ENCODE measurements around the gene CYP3A7.
"Not testable (repeated sequence)": the region's sequence is repeated elsewhere in the genome, so short reads cannot be mapped to it uniquely, and the experiment has no call there.

CYP3A7 gene

GRCh38 chr7:99740573-99741440, 5.8 kb upstream of the CYP3A7 start:
- no peak for DNase-seq

GRCh38 chr7:99739699-99740572, 4.9 kb upstream of the CYP3A7 start:
- DNase-seq = no peak

DNA sequence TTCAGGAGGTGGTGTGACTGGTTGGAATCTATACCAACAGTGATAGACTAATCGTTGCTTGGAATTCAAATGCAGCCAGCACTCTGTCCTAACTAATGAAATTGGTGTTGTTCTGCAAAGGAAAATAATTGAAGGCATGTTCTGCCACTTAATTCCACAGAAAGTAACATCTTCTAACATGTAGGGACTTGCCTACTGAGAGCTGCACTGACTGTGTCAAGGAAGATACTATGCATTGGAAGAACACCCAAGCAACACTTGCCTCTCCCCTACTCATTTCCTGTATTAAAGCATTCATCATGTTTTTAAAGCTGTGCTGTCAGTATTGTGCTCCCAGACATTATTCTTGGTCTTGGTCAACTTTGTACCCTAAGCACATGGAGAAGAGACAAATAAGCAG, 2.7 kb upstream of the CYP3A7 start:
- no peak for DNase-seq

GRCh38 chr7:99736667-99737066, 1.7 kb upstream of the CYP3A7 start:
- DNase-seq = not testable (repeated sequence)

DNA sequence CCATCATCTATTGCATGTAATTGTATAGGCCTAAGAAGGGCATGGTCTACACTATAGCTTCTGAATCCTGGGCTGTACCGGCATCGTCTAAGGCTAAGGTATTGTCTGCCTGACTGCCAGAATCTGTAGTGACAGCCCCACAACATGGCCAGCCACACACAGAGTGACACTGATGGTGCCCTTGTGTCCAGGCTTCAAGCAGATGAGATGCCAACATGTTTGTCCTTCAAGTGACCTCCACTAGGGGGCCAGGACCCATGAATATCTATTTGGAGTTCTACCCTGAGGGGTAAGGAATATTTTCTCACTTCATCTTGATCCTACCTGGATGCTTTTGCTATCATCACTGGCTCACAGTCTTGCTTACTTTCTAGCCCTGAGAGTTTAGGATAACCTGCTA, 1.5 kb downstream of the CYP3A7 start:
- no peak for DNase-seq

GRCh38 chr7:99733003-99733402, 2.0 kb downstream of the CYP3A7 start:
- DNase-seq = no peak

GRCh38 chr7:99731638-99732374, 3.2 kb downstream of the CYP3A7 start:
- DNase-seq = no peak

DNA sequence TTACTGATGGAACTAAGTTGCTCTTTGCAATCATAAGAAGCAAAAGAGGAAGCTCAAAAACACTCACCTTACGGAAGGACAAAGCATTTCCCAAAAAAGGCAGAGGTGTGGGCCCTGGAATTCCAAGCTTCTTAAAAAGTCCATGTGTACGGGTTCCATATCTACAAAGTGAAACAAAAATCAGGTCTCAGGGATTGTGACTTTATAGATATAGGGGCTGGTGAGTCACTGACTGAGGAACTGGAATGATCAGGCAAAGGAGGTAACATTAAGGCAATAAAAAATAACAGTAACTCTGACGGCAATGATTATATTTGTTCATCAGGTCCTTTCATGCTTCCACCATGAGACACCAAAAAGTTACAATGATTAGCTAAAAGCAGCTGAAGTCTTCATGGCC, 4.0 kb downstream of the CYP3A7 start:
- no peak for DNase-seq

- DNase-seq = no peak
Measured at GRCh38 chr7:99730238-99730810, 4.7 kb downstream of the CYP3A7 start.

- DNase-seq = no peak
Measured at GRCh38 chr7:99729486-99730237, 5.3 kb downstream of the CYP3A7 start.

DNA sequence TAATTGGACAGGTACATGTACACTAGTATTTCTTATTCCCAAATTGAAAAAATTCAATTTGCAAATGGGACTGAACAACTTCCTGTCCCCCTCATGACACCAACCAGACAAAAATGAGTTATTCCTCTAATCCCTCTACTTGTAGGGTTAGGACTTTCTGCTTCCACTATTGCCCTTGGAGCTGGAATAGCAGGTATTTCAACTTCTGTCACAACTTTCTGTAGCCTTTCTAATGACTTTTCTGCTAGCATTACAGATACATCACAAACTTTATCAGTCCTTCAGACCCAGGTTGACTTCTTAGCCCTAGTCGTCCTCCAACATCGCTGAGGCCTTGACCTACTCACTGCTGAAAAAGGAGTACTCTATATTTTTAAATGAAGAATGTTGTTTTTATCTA, 6.4 kb downstream of the CYP3A7 start:
- no peak for DNase-seq

DNA sequence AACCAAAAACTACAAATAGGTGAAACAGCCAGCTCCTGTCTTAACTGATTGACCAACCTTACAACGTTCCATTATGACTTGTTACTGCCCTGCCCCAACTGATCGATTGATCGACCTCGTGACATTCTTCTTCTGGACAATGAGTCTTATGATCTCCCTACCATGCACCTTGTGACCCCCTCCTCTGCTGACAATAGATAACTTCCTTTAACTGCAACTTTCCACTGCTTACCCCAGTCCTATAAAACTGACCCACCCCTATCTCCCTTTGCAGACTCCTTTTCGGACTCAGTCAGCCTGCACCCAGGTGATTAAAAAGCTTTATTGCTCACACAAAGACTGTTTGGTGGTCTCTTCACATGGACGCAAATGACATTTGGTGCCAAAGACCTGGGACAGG, 11.8 kb downstream of the CYP3A7 start:
- DNase-seq = not testable (repeated sequence)

DNA sequence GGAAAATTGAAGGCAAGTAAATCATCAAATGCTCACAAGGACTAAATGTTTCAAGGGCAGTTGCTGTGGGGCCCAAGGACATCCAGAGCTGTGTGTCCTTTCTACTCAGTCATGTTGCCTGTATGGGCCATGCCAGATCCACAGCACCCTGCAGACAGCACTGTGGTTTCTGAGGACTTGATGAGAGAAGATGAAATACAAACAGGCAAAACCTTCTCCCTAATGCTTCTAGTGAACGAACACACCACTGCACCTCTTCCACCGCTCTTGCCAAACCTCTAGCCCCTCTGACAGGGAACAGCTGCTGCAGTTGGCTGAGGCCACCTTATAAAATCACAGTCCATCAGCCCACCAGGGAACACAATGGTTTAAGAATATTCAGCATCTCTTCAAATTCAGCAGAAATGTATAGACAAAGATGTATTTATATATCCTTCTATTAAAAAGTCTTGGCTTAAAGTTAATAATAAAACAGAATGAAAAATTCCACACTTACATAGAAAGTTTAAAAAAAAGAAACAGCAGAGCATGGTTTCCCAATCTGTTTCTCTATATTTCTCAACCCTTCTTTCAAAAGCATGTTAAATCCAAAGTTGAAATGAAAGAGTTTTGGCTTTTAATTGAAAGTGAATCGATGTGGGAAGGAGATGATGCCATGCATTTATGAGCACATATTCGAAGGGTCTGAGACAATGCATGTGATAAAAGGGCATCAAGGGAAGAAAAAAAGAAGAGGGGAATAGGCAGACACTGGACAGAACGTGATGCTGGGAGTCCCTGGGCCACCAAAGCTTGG, 14.0 kb downstream of the CYP3A7 start:
- DNase-seq = no peak

DNA sequence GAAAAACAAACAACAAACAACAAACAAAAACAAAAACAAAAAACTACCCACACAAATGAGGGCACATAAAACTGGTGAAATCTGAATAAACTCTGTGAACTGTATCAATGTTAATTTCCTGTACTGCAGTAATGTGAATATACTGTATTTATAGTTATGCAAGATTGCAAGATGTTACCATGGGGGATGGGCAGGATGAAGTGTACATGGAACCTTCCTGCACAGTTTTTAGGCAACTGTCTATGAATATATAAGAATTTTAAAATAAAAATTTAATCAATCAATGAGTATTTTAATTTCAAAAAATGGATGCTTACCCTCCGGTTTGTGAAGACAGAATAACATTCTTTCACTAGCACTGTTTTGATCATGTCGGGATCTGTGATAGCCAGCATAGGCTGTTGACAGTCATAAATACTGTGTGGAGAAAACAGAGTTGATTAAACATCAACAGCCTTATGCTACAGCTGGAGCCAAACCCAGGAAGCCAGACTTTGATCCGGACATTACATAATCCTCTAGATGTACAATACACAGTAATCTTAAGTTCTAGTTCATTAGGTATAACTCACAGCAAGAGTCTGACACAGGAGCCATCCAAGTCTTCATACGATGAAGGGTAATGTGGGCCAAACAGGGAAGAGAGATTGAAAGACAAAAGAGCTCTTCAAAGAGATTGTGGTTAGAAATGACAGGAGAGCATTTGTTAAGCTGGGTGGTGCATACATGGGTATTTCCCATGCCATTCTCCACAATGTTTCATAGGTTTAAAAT, 14.8 kb downstream of the CYP3A7 start:
- peak in 1 of 6 experiments; percentile 4 for DNase-seq

GRCh38 chr7:99713995-99714570, 20.9 kb downstream of the CYP3A7 start:
- DNase-seq = no peak

- no peak for DNase-seq
Measured at GRCh38 chr7:99709838-99710578, 25.0 kb downstream of the CYP3A7 start.

DNA sequence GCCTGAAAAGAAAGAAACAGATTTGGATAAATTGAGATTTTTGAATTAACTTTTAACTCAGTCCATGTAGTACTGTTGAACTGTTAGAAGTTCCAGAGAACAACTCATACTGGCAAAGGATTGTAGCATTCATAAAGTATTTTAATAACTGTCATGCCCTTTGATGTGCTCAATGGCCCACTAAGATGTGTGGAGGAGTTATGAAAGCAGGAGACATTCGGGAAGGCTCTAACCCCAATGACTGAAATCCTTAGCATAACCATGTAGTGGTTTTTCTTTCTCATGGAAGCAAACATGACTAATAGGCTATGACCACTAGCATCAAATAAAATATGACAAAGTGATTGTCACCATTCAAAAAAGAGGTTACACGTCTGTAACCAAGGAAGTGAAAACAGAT, 25.7 kb downstream of the CYP3A7 start:
- no peak for DNase-seq

DNA sequence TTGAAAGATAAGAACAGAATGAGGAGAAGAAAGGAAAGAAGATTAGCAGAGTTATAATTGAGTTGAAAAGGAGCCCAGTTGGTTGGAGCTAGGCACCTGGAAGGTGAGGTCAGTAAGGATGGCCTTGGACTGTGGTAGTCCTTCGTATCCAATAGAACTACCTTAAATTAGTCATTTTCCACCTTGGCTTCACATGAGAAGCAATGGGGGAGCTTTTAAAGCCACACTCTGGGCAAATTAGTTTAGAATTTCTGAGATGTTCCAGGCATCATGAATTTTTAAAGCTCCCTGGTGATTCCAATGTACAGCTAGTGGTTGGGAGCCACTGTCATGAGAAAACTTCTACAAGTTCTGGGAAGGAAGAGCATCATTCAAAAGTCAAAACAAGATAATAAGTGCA, 27.9 kb downstream of the CYP3A7 start:
- DNase-seq = no peak

DNA sequence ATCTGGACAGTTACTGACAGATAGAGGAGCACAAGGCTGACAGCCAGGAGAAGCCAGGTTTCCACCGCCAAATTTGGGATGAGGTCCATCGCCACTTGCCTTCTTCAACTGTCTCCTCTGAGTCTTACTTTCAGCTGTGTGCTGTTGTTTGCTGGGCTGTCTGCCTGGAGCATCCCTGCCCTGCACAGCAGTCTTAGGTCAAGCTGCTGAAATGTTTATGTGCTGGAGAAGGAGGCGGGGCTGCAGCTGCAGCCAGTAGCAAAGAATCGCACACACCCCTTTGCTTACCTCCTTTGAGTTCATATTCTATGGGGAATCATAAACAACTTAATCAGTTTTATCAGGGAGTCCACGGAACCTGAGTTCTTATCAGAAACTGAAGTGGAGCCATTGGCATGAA, 35.0 kb downstream of the CYP3A7 start:
- DNase-seq = no peak

All from stimulated activated naive CD4-positive, alpha-beta T cell (primary cell).